ENCODE results near the gene ITGA2. TPM values are rescaled to one million over a fixed set of nuclear protein-coding genes. Genes with fewer than 3 reads are reported as not detected.

Gene ITGA2
- total RNA-seq (2014; rRNA removed; shearing (Covaris generic)) = 3.2 and 5.2 TPM in 2 replicates

DNA sequence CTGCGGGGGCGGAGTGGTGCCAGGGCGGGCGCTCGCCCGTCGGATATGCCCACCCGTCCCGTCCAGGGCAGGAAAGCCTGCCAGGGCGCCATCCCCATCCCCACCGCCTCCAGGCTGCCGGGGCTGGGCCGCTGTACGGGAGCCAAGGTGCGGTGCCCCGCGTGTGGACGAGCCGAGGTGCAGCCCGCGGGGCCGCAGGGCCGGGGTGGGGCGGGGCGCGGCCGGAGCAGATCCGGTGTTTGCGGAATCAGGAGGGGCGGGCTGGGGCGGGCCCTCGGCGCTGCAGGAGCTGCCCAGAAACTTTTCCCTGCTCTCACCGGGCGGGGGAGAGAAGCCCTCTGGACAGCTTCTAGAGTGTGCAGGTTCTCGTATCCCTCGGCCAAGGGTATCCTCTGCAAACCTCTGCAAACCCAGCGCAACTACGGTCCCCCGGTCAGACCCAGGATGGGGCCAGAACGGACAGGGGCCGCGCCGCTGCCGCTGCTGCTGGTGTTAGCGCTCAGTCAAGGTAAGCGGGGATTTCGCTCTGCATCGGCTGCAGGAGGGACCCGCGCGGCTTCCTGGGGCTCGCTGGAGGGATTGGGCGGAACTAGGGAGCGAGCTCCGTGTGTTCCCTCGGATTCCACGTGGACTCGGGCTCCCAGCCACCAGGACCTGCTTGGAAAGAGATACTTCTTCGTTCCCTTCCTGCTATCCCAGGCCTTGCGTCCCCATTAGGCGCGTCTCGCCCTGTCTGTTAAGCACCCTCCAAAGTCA, at the start of gene ITGA2:
Gene ITGA2 (plus strand): TSS at position 328 of the 756 bp plus-strand sequence. CDS start 117 bp downstream, at position 445.
- peak; percentile 53 to 66 for DNase-seq (ENCODE audit: low read depth in 1 of 2, low spot score in 2 of 2)
- Histone ChIP-seq H3K27me3 (replicated peaks) (no peaks in the 10 kb centered on the region), H3K4me1 (replicated peaks) (peaks cover 34% of the 10 kb centered on the region), H3K27ac (peak within 1 kb of the TSS; percentile 34), H3K4me3 (peak within 1 kb of the TSS; percentile 61), H3K9me3 (replicated peaks) (no peaks in the 10 kb centered on the region), H3K36me3 (peaks cover 5% of the 10 kb centered on the region; the same call in 1 of the 2 replicates)

DNA sequence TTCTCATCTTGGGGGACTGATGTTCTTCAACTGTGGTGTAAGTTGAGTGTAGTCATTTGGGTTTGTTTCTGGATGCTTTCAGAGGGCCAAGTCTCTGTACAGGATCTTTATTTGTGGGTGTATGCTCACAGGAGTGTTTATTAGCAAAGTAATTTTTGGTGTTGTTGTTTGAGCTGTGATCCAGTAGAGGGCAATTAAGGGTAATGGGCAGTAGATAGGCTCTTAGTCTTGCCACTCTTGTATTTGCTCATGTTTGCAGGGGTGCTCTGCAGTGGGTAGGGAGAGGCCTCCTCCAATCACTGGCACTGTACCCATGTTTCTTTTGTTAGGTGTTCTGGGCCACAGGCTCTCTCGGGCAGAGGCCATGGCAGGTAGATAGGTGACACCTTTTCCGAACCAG, 45.9 kb upstream of the ITGA2 start:
- Histone ChIP-seq H3K27ac (no peak overlapping the region), H3K27me3 (replicated peaks) (no peaks in the 10 kb centered on the region), H3K4me1 (replicated peaks) (peaks cover 22% of the 10 kb centered on the region), H3K9me3 (replicated peaks) (no peaks in the 10 kb centered on the region), H3K4me3 (no peak overlapping the region), H3K36me3 (peaks cover 5% of the 10 kb centered on the region; the same call in 1 of the 2 replicates)
- DNase-seq (ENCODE audit: low read depth in 1 of 2, low spot score in 2 of 2) = no peak

DNA sequence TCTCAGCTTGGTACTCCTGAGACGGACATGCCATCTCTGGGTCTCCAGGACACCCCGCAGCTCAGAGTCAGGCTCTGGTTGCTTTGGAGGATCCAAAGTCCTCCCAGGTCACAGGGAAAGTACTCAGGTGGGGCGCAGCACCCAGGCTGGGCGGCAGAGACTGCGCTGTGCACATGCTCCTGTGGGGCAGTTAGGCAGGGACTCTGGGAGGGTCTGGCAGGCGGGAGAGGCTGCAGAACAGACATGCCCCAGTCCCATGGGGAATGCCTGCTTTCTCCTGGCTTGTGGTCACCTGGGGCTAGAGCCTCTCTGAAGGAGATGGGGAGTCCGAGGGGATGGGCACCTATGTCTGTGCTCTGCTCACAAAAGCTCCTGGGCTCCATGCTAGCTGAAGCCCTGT, 45.3 kb upstream of the ITGA2 start:
- H3K27ac ChIP-seq = no peak overlapping the region
- no peak overlapping the region for H3K4me3 ChIP-seq
- DNase-seq (ENCODE audit: low read depth in 1 of 2, low spot score in 2 of 2) = no peak
- peaks cover 25% of the 10 kb centered on the region for H3K4me1 ChIP-seq (replicated peaks)
- no peaks in the 10 kb centered on the region for H3K27me3 ChIP-seq (replicated peaks)
- peaks cover 5% of the 10 kb centered on the region; the same call in 1 of the 2 replicates for H3K36me3 ChIP-seq
- no peaks in the 10 kb centered on the region for H3K9me3 ChIP-seq (replicated peaks)

DNA sequence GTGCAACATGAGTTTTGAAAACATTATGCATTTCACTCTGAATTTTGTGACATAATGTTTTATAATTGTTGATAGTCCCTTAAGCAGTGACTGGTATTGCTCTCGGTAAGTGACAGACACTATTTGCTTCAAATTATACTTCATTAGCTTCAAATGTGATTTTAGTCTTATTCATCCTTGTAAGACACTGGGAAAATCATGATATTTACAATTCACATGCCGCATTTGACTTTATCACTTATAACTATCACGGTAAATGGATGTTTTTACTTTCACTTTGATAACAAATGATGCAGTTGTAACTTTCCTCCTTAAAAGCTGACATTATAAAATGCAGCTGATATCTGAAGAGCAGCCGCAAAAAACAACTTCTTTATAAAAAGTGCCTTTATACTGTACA, 44.1 kb upstream of the ITGA2 start:
- Histone ChIP-seq H3K36me3 (peaks cover 5% of the 10 kb centered on the region; the same call in 1 of the 2 replicates), H3K9me3 (replicated peaks) (no peaks in the 10 kb centered on the region), H3K27ac (no peak overlapping the region), H3K4me1 (replicated peaks) (peaks cover 30% of the 10 kb centered on the region), H3K27me3 (replicated peaks) (no peaks in the 10 kb centered on the region), H3K4me3 (peak overlapping the region; percentile 11)
- no peak for DNase-seq (ENCODE audit: low read depth in 1 of 2, low spot score in 2 of 2)

DNA sequence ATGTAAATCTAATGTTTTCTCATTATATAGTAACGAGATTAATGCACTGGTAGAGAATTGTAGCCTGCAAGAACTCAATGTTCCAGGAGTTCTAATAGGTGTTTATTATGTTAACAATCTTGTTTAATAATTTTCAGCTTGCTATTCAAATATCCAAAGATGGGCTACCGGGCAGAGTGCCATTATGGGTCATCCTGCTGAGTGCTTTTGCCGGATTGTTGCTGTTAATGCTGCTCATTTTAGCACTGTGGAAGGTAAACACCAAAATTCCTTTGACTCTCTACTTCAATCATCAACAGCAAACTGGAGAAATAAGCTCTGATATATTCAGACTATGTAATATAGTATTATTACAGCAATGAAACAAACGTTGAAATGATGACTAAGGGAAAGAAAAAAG, 41.9 kb upstream of the ITGA2 start:
- Histone ChIP-seq H3K27ac (peak overlapping the region; percentile 62), H3K4me1 (replicated peaks) (peaks cover 30% of the 10 kb centered on the region), H3K27me3 (replicated peaks) (no peaks in the 10 kb centered on the region), H3K36me3 (no peaks in the 10 kb centered on the region), H3K9me3 (replicated peaks) (no peaks in the 10 kb centered on the region), H3K4me3 (no peak overlapping the region)
- DNase-seq (ENCODE audit: low read depth in 1 of 2, low spot score in 2 of 2) = peak; percentile 50 to 60

DNA sequence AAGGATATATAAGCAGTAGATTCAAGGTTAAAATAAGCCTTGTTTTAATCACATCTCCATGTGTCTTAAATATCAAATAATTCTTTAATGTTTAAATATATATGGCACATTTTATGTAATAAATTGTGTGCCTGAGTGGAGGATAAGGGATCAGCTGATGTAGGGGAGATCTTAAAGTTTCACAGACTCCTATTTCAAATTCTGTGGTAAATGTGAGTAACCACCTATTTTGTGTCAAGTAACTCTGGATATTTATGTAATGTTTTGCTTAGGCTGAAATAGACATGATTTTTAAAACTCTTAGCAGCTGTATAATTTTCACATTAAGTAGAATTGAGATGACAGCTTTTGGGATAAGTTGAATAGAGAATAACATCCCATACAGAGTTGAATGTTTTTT, 41.3 kb upstream of the ITGA2 start:
- no peak for DNase-seq (ENCODE audit: low read depth in 1 of 2, low spot score in 2 of 2)
- Histone ChIP-seq H3K4me1 (replicated peaks) (peaks cover 30% of the 10 kb centered on the region), H3K27ac (peak overlapping the region; percentile 62), H3K9me3 (replicated peaks) (no peaks in the 10 kb centered on the region), H3K27me3 (replicated peaks) (no peaks in the 10 kb centered on the region), H3K4me3 (no peak overlapping the region), H3K36me3 (no peaks in the 10 kb centered on the region)

DNA sequence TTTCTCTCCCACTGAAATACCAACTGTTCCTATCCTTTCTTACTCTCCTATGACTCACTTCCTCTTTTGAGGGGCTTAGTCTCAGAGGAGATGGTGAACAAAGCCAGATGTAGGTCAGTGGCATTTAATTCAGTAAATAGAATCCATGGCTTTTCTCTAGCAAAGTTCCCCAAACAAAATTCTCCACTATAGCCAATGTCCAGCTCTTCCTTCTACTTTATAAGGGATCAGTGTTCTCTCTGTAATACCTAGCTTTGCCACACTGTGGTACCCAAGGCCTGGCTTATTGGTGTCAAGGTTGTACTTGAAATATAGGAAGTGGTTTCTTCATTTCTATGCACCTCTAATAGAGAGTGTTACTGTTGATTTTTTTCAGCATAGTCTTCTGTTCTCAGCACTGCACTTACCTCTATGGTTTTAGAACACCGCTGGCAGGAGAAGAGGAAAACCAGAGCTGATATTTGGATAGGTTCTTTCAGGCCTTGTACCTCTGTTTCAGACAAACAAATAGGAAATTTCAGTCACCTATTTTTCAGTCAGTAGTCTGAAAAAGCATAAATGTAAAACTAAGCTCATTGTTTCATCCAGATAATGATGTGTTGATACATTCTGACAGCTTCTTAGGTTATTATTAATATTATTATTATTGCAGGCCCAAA, 40.6 kb upstream of the ITGA2 start:
- no peaks in the 10 kb centered on the region for H3K27me3 ChIP-seq (replicated peaks)
- H3K4me3 ChIP-seq = no peak overlapping the region
- no peaks in the 10 kb centered on the region for H3K36me3 ChIP-seq
- H3K9me3 ChIP-seq (replicated peaks) = no peaks in the 10 kb centered on the region
- peaks cover 30% of the 10 kb centered on the region for H3K4me1 ChIP-seq (replicated peaks)
- peak; percentile 75 to 91 for DNase-seq (ENCODE audit: low read depth in 1 of 2, low spot score in 2 of 2)
- H3K27ac ChIP-seq = peak overlapping the region; percentile 62

DNA sequence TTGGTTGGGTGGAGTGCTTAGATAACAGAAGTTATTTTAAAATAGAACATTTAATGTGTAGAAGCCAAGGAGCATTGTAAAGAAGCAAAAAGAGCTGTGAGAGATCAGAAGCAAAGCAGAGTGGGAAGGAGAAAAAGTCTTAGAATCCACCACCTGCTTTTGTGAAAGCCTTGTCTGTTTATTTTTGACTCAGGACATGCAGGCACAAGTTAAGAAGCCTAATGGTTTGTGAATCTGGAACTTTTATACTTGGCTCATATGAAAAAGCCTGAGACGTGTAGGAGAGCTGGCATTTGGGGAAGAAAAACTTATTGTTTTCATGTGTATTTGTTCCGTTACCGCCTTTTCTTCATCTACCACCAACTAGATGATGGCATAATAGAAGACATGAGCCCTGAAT, 38.5 kb upstream of the ITGA2 start:
- peaks cover 30% of the 10 kb centered on the region for H3K4me1 ChIP-seq (replicated peaks)
- no peaks in the 10 kb centered on the region for H3K9me3 ChIP-seq (replicated peaks)
- H3K36me3 ChIP-seq = no peaks in the 10 kb centered on the region
- H3K4me3 ChIP-seq = no peak overlapping the region
- no peak overlapping the region for H3K27ac ChIP-seq
- H3K27me3 ChIP-seq (replicated peaks) = no peaks in the 10 kb centered on the region
- no peak for DNase-seq (ENCODE audit: low read depth in 1 of 2, low spot score in 2 of 2)

DNA sequence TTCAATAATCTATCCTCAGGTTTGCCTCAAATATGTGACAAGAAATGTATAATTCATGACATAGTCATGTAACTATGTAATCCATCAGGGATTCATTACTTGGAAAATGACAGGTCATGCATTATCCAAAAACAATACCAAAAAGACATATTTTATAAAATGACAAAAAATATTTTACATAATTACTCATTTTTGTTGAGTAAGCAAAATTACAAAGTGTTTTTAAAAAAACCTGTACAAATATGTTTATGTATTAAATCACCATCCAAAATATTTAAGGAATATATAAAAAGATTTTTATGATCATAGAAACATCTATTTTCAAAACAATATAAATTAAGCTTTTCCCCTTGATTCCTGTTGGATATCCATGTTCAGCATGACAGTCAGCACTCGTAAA, 36.7 kb upstream of the ITGA2 start:
- no peaks in the 10 kb centered on the region for H3K27me3 ChIP-seq (replicated peaks)

DNA sequence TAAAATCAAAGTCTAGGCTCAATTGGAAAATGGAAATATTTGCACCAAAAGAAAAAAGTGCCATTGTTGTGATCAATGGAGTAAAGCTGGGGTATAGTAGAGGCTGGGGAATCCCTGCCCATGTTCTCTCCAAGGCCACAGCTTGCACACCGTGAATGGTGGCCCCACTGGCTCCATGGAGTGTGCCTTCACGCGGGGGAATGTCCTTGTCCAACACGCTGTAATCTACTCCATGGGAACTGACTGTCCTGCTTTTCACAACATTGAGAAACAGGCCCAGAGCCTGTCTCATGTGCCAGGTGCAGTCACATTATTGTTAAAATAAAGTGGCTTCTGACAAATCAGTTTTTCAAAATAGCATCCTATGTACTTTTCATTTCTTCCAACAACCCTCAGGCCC, 33.1 kb upstream of the ITGA2 start:
- Histone ChIP-seq H3K4me1 (replicated peaks) (peaks cover 2% of the 10 kb centered on the region), H3K9me3 (replicated peaks) (no peaks in the 10 kb centered on the region), H3K27ac (no peak overlapping the region), H3K36me3 (no peaks in the 10 kb centered on the region), H3K27me3 (replicated peaks) (no peaks in the 10 kb centered on the region), H3K4me3 (no peak overlapping the region)
- DNase-seq (ENCODE audit: low read depth in 1 of 2, low spot score in 2 of 2) = no peak

More for the DNA sequence above, 36.7 kb upstream of the ITGA2 start:
- peaks cover 16% of the 10 kb centered on the region for H3K4me1 ChIP-seq (replicated peaks)
- DNase-seq (ENCODE audit: low read depth in 1 of 2, low spot score in 2 of 2) = no peak
- no peak overlapping the region for H3K4me3 ChIP-seq
- no peak overlapping the region for H3K27ac ChIP-seq
- H3K9me3 ChIP-seq (replicated peaks) = no peaks in the 10 kb centered on the region
- H3K36me3 ChIP-seq = no peaks in the 10 kb centered on the region

DNA sequence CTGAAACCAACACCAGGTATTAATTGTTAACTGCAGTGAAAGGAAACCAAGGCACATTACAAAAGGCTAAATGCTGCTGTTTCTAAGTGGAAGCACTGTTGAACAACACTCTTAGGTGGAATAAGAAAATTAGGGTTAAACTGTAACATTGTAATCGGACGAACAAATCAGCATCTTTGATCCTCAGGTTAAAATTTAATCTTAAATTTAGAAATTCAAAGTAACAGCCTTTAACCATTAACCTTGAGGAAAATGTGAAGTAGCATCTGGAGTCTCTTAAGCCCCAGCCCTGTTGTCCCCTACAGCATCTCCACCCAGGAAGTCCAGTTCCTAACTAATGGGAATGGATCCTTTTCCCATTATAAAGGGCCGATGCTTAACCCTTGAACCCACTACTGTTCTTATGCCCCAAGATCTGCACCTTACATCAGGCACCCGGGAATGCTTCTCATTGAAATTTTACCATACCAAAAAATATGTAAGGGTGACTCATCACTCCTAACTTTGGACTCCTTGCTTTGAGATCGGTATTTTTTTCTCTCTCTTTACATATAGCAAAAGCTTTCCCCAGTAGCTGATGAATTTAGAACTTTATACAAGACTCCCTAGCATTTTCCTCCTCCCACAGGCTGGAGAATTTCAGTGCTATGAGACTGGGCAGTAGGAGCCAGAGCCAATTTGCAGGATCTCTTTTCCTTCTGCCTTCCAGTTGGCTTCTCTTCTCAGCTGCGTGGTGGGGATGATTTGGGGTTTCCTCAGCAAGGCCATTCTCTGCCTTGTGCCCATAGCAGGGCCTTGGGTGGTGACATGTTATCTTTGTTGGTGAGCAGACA, 32.0 kb upstream of the ITGA2 start:
- no peak overlapping the region for H3K4me3 ChIP-seq
- no peak for DNase-seq (ENCODE audit: low read depth in 1 of 2, low spot score in 2 of 2)
- H3K9me3 ChIP-seq (replicated peaks) = no peaks in the 10 kb centered on the region
- peaks cover 12% of the 10 kb centered on the region for H3K4me1 ChIP-seq (replicated peaks)
- H3K36me3 ChIP-seq = no peaks in the 10 kb centered on the region
- H3K27me3 ChIP-seq (replicated peaks) = no peaks in the 10 kb centered on the region
- H3K27ac ChIP-seq = no peak overlapping the region

DNA sequence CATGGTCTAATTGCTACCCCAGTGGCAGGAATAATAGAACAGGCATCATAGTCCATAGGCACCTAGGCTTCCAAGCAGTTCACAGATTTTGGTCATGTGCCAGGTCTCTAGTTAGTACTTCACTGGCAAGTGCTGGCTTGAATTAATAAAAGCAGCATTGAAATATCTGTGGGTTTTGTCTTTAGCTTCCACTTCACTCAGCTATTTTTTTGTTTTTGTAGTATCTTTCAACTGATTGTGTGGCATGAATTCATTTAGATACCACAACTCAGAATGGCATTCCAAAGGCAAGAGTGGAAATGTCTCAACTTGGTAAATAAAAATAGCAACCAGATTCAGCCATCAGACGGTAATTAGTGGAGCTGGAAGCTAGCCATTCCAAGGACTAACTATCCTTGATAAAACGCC, 27.9 kb upstream of the ITGA2 start:
- H3K9me3 ChIP-seq (replicated peaks) = no peaks in the 10 kb centered on the region
- H3K4me3 ChIP-seq = no peak overlapping the region
- peak in 1 of 2 experiments; percentile 67 for DNase-seq (ENCODE audit: low read depth in 1 of 2, low spot score in 2 of 2)
- H3K27ac ChIP-seq = no peak overlapping the region
- no peaks in the 10 kb centered on the region for H3K27me3 ChIP-seq (replicated peaks)
- H3K36me3 ChIP-seq = no peaks in the 10 kb centered on the region
- peaks cover 12% of the 10 kb centered on the region for H3K4me1 ChIP-seq (replicated peaks)

DNA sequence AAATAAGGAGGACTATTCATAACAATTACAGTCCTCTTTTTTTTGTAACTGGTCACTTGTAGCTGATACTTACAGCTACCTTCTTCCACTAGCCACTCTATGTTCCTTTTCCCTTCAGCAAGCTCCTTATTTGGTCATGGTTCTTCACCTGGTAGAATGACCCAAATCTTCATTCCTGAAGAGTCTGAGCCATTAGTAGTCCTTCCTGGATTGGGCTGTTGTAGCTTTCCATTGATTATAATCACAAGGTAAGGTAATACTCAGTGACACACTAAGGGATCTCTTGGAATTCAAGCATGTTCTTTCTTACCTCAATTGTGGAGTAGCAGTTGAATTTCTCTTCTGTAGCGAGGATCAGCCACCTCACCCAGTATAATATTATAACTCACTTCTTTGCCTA, 25.5 kb upstream of the ITGA2 start:
- Histone ChIP-seq H3K27ac (no peak overlapping the region), H3K27me3 (replicated peaks) (no peaks in the 10 kb centered on the region), H3K4me3 (no peak overlapping the region), H3K36me3 (no peaks in the 10 kb centered on the region), H3K4me1 (replicated peaks) (peaks cover 12% of the 10 kb centered on the region), H3K9me3 (replicated peaks) (no peaks in the 10 kb centered on the region)
- no peak for DNase-seq (ENCODE audit: low read depth in 1 of 2, low spot score in 2 of 2)

DNA sequence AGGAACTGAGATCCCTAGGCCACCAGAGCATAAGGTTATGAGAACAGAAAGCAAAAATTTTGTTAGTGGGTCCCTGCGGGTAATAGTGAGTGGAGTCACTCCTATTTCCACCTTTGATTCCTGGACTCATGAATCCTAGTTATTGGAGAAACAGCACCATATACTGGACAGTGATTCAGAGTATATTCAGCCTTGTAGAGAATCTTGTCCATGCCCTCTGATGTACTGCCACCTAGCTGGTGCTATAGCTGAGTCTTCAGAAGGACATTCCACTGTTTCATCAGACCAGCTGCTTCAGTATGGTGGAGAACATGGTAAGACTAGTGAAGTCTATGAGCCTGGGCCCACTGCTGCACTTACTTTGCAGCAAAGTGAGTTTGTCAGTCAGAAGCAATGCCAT, 25.0 kb upstream of the ITGA2 start:
- Histone ChIP-seq H3K4me3 (no peak overlapping the region), H3K27ac (no peak overlapping the region), H3K9me3 (replicated peaks) (no peaks in the 10 kb centered on the region), H3K27me3 (replicated peaks) (no peaks in the 10 kb centered on the region), H3K4me1 (replicated peaks) (peaks cover 12% of the 10 kb centered on the region), H3K36me3 (no peaks in the 10 kb centered on the region)
- DNase-seq (ENCODE audit: low read depth in 1 of 2, low spot score in 2 of 2) = no peak

All from SJSA1 (cell line).